ENCODE data around the gene TRRAP. TPM values are rescaled to one million over a fixed set of nuclear protein-coding genes. Genes with fewer than 3 reads are reported as not detected.

The TRRAP gene
- 48.6 and 53.3 TPM in 2 replicates for total RNA-seq (2021; fragmentation: NEBNext Ultra II Directional; extraction: Animal tissue kit (Norgen Biotek cat#: 25700))
- polyA plus RNA-seq (2011; rRNA removed) = 21.7 and 29.7 TPM in 2 replicates
- polyA plus RNA-seq (2011; cell fraction: cytosol; rRNA removed) = 17.7 TPM
- polyA plus RNA-seq (2011; cell fraction: nucleus; rRNA removed) = 52.9 TPM
- 24.3 to 29.8 TPM (median 26.7 TPM) in 4 replicates for polyA plus RNA-seq (2012, experiment 1 of 2)
- polyA plus RNA-seq (2012, experiment 2 of 2) = 4.2 TPM
- 16.4 TPM for polyA plus RNA-seq (2013, experiment 1 of 2)
- polyA plus RNA-seq (2013, experiment 2 of 2) = 14.9 TPM
- polyA minus RNA-seq (2011; rRNA and poly(A)+ RNA removed) = 62.3 and 75.5 TPM in 2 replicates
- 47.8 TPM for polyA minus RNA-seq (2011; cell fraction: cytosol; rRNA and poly(A)+ RNA removed)
- polyA minus RNA-seq (2011; cell fraction: nucleus; rRNA and poly(A)+ RNA removed) = 65.2 TPM
- long read RNA-seq, experiment 1, partial matches to known transcripts = 29 of 44 reads
- long read RNA-seq, experiment 1, other reads (novel, unspliced or antisense) = 15 of 44 reads
- long read RNA-seq, experiment 2, partial matches to known transcripts = 0 of 1 reads
- long read RNA-seq, experiment 2, other reads (novel, unspliced or antisense) = 1 of 1 reads

DNA sequence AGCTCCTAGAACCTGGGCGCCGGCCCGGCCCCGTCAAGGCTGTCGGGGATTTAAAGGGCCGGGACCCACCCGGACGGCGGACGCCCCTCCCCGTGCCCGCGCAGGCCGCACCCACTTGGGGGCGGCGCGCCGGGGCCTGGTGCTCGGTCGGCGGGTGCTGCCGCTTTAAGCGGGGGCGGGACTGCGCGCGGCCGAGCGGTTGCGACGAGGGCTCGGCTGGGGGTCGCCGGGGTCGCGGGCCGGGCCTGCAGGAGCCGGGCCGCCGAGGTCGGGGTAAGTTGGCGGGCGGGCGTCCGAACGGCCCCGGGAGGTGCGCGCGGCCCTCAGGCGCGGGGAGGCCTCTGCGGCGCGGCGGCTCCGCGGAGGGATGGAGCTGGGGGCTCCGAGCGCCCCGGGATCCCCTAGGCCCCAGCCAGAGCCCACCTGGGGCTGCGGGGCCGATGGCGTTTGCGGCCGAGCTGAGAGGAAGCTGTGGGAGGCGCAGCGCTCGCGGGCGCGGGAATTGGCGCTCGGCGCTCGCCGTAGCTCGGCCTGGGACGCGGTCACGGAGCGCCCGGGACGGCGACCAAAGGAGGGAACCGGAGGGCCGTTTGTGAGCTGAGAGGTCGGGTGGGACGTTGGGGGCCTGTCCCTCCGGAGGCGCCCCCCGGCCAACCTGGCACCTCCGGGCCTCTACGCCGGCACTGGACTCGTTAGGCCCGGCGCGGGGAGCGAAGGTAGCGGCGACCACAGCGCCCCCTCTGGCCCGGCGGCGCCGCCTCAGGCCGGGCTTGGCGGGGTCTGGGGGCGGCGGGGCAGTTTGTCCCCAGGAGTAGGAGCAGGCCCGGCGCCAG is at the start of gene TRRAP:
Gene TRRAP (plus strand): TSS at position 168 of the 833 bp plus-strand sequence. CDS start 2,619 bp downstream, outside the sequence.
- Histone ChIP-seq H2AFZ (ENCODE audit: low read length) (no peak within 1 kb of the TSS; the same call in 1 of the 2 replicates), H3K4ac (replicated peaks; ENCODE audit: insufficient read length, low read depth, low read length) (peak within 1 kb of the TSS; percentile 69), H3K23me2 (ENCODE audit: low read depth, low read length) (peaks cover 6% of the 10 kb centered on the region), H3K56ac (replicated peaks; ENCODE audit: insufficient read length, low read depth, low read length) (peak within 1 kb of the TSS; percentile 46), H3K27me3 (replicated peaks in 1 of 4; ENCODE audit: control insufficient read depth in 3 of 4, extremely low read depth in 1 of 4, insufficient read depth in 3 of 4, low read length in 3 of 4) (no peaks in the 10 kb centered on the region), H2BK20ac (ENCODE audit: low read length) (no peak within 1 kb of the TSS), H3K79me2 (ENCODE audit: control insufficient read depth in 1 of 2, insufficient read depth in 2 of 2, low read length in 2 of 2) (peaks cover 12 to 20% of the 10 kb centered on the region in 2 experiments), H3K27ac (ENCODE audit: low read depth, low read length) (peak within 1 kb of the TSS; percentile 95), H3K36me3 (ENCODE audit: control insufficient read depth in 2 of 4, insufficient read depth in 4 of 4, low read length in 3 of 4) (peaks cover 0 to 27% (median 19%) of the 10 kb centered on the region in 4 experiments; a peak in 7 of 8 replicates), H4K91ac (replicated peaks; ENCODE audit: insufficient read length, low read length) (peak within 1 kb of the TSS; percentile 27), H3K23ac (ENCODE audit: insufficient read length) (no peak within 1 kb of the TSS), H4K5ac (ENCODE audit: insufficient read length, low read depth, low read length) (peak within 1 kb of the TSS; percentile 88), H3K9me3 (ENCODE audit: insufficient read depth in 2 of 2, low read depth in 1 of 2, low read length in 1 of 2) (no peaks in the 10 kb centered on the region), H4K8ac (ENCODE audit: extremely low read depth, insufficient read depth, low read length) (peak within 1 kb of the TSS; percentile 99), H2BK120ac (replicated peaks; ENCODE audit: low read depth, low read length) (no peak within 1 kb of the TSS), H3K14ac (ENCODE audit: insufficient read length) (no peak within 1 kb of the TSS), H2BK5ac (ENCODE audit: low read depth, low read length) (peak within 1 kb of the TSS; percentile 71; the same call in 1 of the 2 replicates), H4K20me1 (replicated peaks in 1 of 2; ENCODE audit: control insufficient read depth in 1 of 2, insufficient read depth in 2 of 2, low read length in 2 of 2) (peaks cover 6 to 11% of the 10 kb centered on the region in 2 experiments), H3K4me3 (ENCODE audit: extremely low read depth in 1 of 4, insufficient read depth in 2 of 4, low read depth in 3 of 4, low read length in 4 of 4) (peak within 1 kb of the TSS; percentile 74 to 99 (median 80)), H2AK5ac (ENCODE audit: low read depth, low read length) (no peak within 1 kb of the TSS), H3K4me1 (replicated peaks in 1 of 4; ENCODE audit: control insufficient read depth in 3 of 4, insufficient read depth in 4 of 4, low read length in 3 of 4) (peaks cover 0 to 13% (median 5%) of the 10 kb centered on the region in 4 experiments; a peak in 5 of 7 replicates), H3K79me1 (ENCODE audit: low read depth, low read length) (peaks cover 5% of the 10 kb centered on the region), H3K18ac (ENCODE audit: extremely low read depth, low read length) (peak within 1 kb of the TSS; percentile 71), H2BK12ac (ENCODE audit: low read depth, low read length) (no peak within 1 kb of the TSS), H2BK15ac (ENCODE audit: low read length) (peak within 1 kb of the TSS; percentile 81; the same call in 1 of the 2 replicates), H3K4me2 (ENCODE audit: insufficient read depth in 1 of 2, low read depth in 2 of 2, low read length in 2 of 2) (peak within 1 kb of the TSS; percentile 73 to 96), H3K9ac (replicated peaks in 1 of 4; ENCODE audit: extremely low read depth in 1 of 4, low read depth in 3 of 4, low read length in 3 of 4) (peak within 1 kb of the TSS; percentile 62 to 96 (median 92))
- DNase-seq (ENCODE audit: low read depth in 1 of 2, low spot score in 2 of 2) (peak in 1 of 2 experiments; percentile 90), FAIRE-seq (no peak)
- CTCF ChIA-PET (ENCODE audit: partially characterized antibody) = interaction anchor here (0.6 to 2.4 kb wide), 19 partner anchors 9 to 1867 kb away, joined by 3 to 9 read pairs (median 3); partner anchors contain the start of gene TMEM130
- POLR2A ChIA-PET (ENCODE audit: partially characterized antibody) = interaction anchor here (0.5 to 1.9 kb wide), 7 partner anchors 9 to 516 kb away, joined by 3 to 12 read pairs (median 3); partner anchors contain the start of genes BAIAP2L1 and TMEM130
- 1% methylated on average over 44 of the region's 113 CpGs; no CpG with 5 or more reads in 1 of the 2 experiments for WGBS, 2 experiments (ENCODE audit: extremely low coverage in 1 of 2, insufficient coverage in 1 of 2, insufficient read length in 1 of 2, insufficient replicate concordance in 2 of 2, low coverage in 1 of 2, low lambda C conversion rate in 2 of 2, missing lambda C conversion rate in 1 of 2)
- TF ChIP-seq, protein P1, sequence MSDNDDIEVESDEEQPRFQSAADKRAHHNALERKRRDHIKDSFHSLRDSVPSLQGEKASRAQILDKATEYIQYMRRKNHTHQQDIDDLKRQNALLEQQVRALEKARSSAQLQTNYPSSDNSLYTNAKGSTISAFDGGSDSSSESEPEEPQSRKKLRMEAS (IDR thresholded peaks at IDR 0.05) = no peak; the same call in 1 of the 2 replicates
- TF ChIP-seq BACH1 (IDR thresholded peaks at IDR 0.05; ENCODE audit: low read length) = no peak
- TF ChIP-seq SIRT6 (IDR thresholded peaks at IDR 0.05; ENCODE audit: low read length) = no peak
- TF ChIP-seq CREB1 (IDR thresholded peaks at IDR 0.05) = peak; percentile 49
- no peak for TF ChIP-seq SUZ12 (IDR thresholded peaks at IDR 0.05; ENCODE audit: low read length)
- no peak for TF ChIP-seq NANOG (IDR thresholded peaks at IDR 0.05; ENCODE audit: insufficient read depth, low read depth, low read length, poor library complexity, severe bottlenecking)
- peak; percentile 81 for TF ChIP-seq TAF1 (IDR thresholded peaks at IDR 0.05; ENCODE audit: low read depth, low read length)
- 0 out of 4 replicates have a peak, but pooled peaks of 1 of the 2 experiments have one; percentile 61 for TF ChIP-seq SIN3A (conservative IDR thresholded peaks at IDR 0.05 in 1 of 2, IDR thresholded peaks at IDR 0.05 in 1 of 2; ENCODE audit: low read depth in 1 of 2, low read length in 2 of 2)

Measured in H1 (cell line).